Superior temporal gyrus (tissue), 1 donor: Measurements from ENCODE around the gene LRATD1.
"Not testable (repeated sequence)": the region's sequence is repeated elsewhere in the genome, so short reads cannot be mapped to it uniquely, and the experiment has no call there.

Source experiments
- DNase-seq: peaks from one replicate; pipeline ENCODE4 v3.0.0-alpha.2; 2016; ENCODE audit errors: extremely low spot score

LRATD1 gene

GRCh38 chr2:14632133-14632936, at the start of gene LRATD1:
TSS of gene LRATD1 (plus strand) at chr2:14632717. CDS start at chr2:14633980, 1,263 bp downstream.
- DNase-seq: peak; percentile 78

- no peak for DNase-seq
Observed at GRCh38 chr2:14583059-14583458, 49.5 kb upstream of the LRATD1 start.

- no peak for DNase-seq
Observed at GRCh38 chr2:14583802-14584201, 48.7 kb upstream of the LRATD1 start.

GRCh38 chr2:14587119-14587518, 45.4 kb upstream of the LRATD1 start:
- DNase-seq: no peak

- no peak for DNase-seq
Observed at GRCh38 chr2:14601156-14601770, 31.3 kb upstream of the LRATD1 start.

GRCh38 chr2:14602309-14602708, 30.2 kb upstream of the LRATD1 start:
- DNase-seq: no peak

- no peak for DNase-seq
Observed at GRCh38 chr2:14603676-14604075, 28.8 kb upstream of the LRATD1 start.

- DNase-seq: no peak
Observed at GRCh38 chr2:14608245-14608644, 24.3 kb upstream of the LRATD1 start.

- no peak for DNase-seq
Observed at GRCh38 chr2:14614017-14614416, 18.5 kb upstream of the LRATD1 start.

GRCh38 chr2:14615121-14615520, 17.4 kb upstream of the LRATD1 start:
- no peak for DNase-seq

GRCh38 chr2:14615760-14616159, 16.8 kb upstream of the LRATD1 start:
- no peak for DNase-seq

GRCh38 chr2:14616342-14616741, 16.2 kb upstream of the LRATD1 start:
- no peak for DNase-seq

GRCh38 chr2:14616950-14617349, 15.6 kb upstream of the LRATD1 start:
- DNase-seq: no peak

GRCh38 chr2:14619441-14619840, 13.1 kb upstream of the LRATD1 start:
- DNase-seq: no peak

GRCh38 chr2:14621114-14621513, 11.4 kb upstream of the LRATD1 start:
- no peak for DNase-seq

GRCh38 chr2:14621906-14622549, 10.5 kb upstream of the LRATD1 start:
- DNase-seq: no peak

- DNase-seq: not testable (repeated sequence)
Observed at GRCh38 chr2:14622550-14622939, 10.0 kb upstream of the LRATD1 start.

- no peak for DNase-seq
Observed at GRCh38 chr2:14623237-14623636, 9.3 kb upstream of the LRATD1 start.

- no peak for DNase-seq
Observed at GRCh38 chr2:14626873-14627272, 5.6 kb upstream of the LRATD1 start.

- DNase-seq: no peak
Observed at GRCh38 chr2:14628901-14629300, 3.6 kb upstream of the LRATD1 start.

- DNase-seq: no peak
Observed at GRCh38 chr2:14631406-14632040, 994 bp upstream of the LRATD1 start.

- no peak for DNase-seq
Observed at GRCh38 chr2:14633061-14633460, 544 bp downstream of the LRATD1 start.
